HCEC 1CT (cell line): Measurements from ENCODE around the gene NEK7.
"Not testable (repeated sequence)": the region's sequence is repeated elsewhere in the genome, so short reads cannot be mapped to it uniquely, and the experiment has no call there.

Experiments
- DNase-seq: peaks from one replicate; pipeline ENCODE4 v3.0.0-alpha.2; 2017

The NEK7 gene

GRCh38 chr1:198298640-198299039, 141.8 kb downstream of the NEK7 start:
- DNase-seq = no peak

GRCh38 chr1:198300451-198300850, 143.7 kb downstream of the NEK7 start:
- DNase-seq = no peak

- no peak for DNase-seq
These were observed 147.6 kb downstream of the NEK7 start for GRCh38 chr1:198304431-198304830.

- DNase-seq = not testable (repeated sequence)
These were observed 158.0 kb downstream of the NEK7 start for GRCh38 chr1:198314817-198315216.

GRCh38 chr1:198315331-198315730, 158.5 kb downstream of the NEK7 start:
- not testable (repeated sequence) for DNase-seq

- no peak for DNase-seq
These were observed 159.8 kb downstream of the NEK7 start for GRCh38 chr1:198316546-198317100.

GRCh38 chr1:198318085-198318484, 161.3 kb downstream of the NEK7 start:
- DNase-seq = no peak

GRCh38 chr1:198320759-198321158, 164.0 kb downstream of the NEK7 start:
- no peak for DNase-seq

- DNase-seq = no peak
These were observed 169.4 kb downstream of the NEK7 start for GRCh38 chr1:198326232-198326631.

GRCh38 chr1:198326915-198327314, 170.1 kb downstream of the NEK7 start:
- no peak for DNase-seq

- no peak for DNase-seq
These were observed 171.7 kb downstream of the NEK7 start for GRCh38 chr1:198328458-198329032.

GRCh38 chr1:198330982-198331615, 174.3 kb downstream of the NEK7 start:
- DNase-seq = no peak

- peak; percentile 53 for DNase-seq
These were observed 176.9 kb downstream of the NEK7 start for GRCh38 chr1:198333744-198334143.

GRCh38 chr1:198335663-198336062, 178.9 kb downstream of the NEK7 start:
- no peak for DNase-seq

GRCh38 chr1:198337886-198338285, 181.1 kb downstream of the NEK7 start:
- DNase-seq = no peak

GRCh38 chr1:198340139-198340538, 183.3 kb downstream of the NEK7 start:
- DNase-seq = no peak

- no peak for DNase-seq
These were observed 189.4 kb downstream of the NEK7 start for GRCh38 chr1:198346178-198346577.

GRCh38 chr1:198350456-198350855, 193.7 kb downstream of the NEK7 start:
- no peak for DNase-seq

GRCh38 chr1:198352975-198353695, 196.3 kb downstream of the NEK7 start:
- DNase-seq = no peak

GRCh38 chr1:198357937-198358336, 201.1 kb downstream of the NEK7 start:
- no peak for DNase-seq

- DNase-seq = peak; percentile 12
These were observed 202.3 kb downstream of the NEK7 start for GRCh38 chr1:198359024-198359653.

GRCh38 chr1:198360208-198360729, 203.5 kb downstream of the NEK7 start:
- no peak for DNase-seq

GRCh38 chr1:198361237-198361767, 204.5 kb downstream of the NEK7 start:
- no peak for DNase-seq
